GM19452 (cell line): Measurements from ENCODE around the gene WWOX.

Experiments used
- ATAC-seq: cut with Tn5 transposase; IDR thresholded peaks from one replicate; pipeline ENCODE4 v1.9.1; 2021; ENCODE audit not compliant: unreplicated experiment

WWOX gene

GRCh38 chr16:78773706-78774105 is 674.3 kb downstream of the WWOX start:
- ATAC-seq = no peak

- no peak for ATAC-seq
Measured at GRCh38 chr16:78775161-78775561, 675.7 kb downstream of the WWOX start.

- ATAC-seq = peak; percentile 81
Measured at GRCh38 chr16:78778101-78779004, 678.9 kb downstream of the WWOX start.

GRCh38 chr16:78780808-78781207 is 681.4 kb downstream of the WWOX start:
- ATAC-seq = no peak

- ATAC-seq = no peak
Measured at GRCh38 chr16:78782572-78782971, 683.1 kb downstream of the WWOX start.

- no peak for ATAC-seq
Measured at GRCh38 chr16:78783570-78784079, 684.2 kb downstream of the WWOX start.

- ATAC-seq = no peak
Measured at GRCh38 chr16:78784771-78785170, 685.3 kb downstream of the WWOX start.

GRCh38 chr16:78785218-78785617 is 685.8 kb downstream of the WWOX start:
- no peak for ATAC-seq

- no peak for ATAC-seq
Measured at GRCh38 chr16:78786635-78787034, 687.2 kb downstream of the WWOX start.

GRCh38 chr16:78788276-78788675 is 688.8 kb downstream of the WWOX start:
- no peak for ATAC-seq

- ATAC-seq = no peak
Measured at GRCh38 chr16:78788696-78789095, 689.2 kb downstream of the WWOX start.

GRCh38 chr16:78789561-78789960 is 690.1 kb downstream of the WWOX start:
- no peak for ATAC-seq

- ATAC-seq = no peak
Measured at GRCh38 chr16:78791011-78791410, 691.6 kb downstream of the WWOX start.

- ATAC-seq = no peak
Measured at GRCh38 chr16:78791926-78792325, 692.5 kb downstream of the WWOX start.

- ATAC-seq = no peak
Measured at GRCh38 chr16:78792952-78793351, 693.5 kb downstream of the WWOX start.

- no peak for ATAC-seq
Measured at GRCh38 chr16:78794581-78795250, 695.3 kb downstream of the WWOX start.

GRCh38 chr16:78795433-78795832 is 696.0 kb downstream of the WWOX start:
- ATAC-seq = no peak

GRCh38 chr16:78796221-78796866 is 696.9 kb downstream of the WWOX start:
- no peak for ATAC-seq

GRCh38 chr16:78799429-78799828 is 700.0 kb downstream of the WWOX start:
- ATAC-seq = no peak

GRCh38 chr16:78800523-78800922 is 701.1 kb downstream of the WWOX start:
- no peak for ATAC-seq

- ATAC-seq = no peak
Measured at GRCh38 chr16:78804058-78804735, 704.7 kb downstream of the WWOX start.
